SKM-1 (cell line): ENCODE data around the gene TRMT44.
"Not testable (repeated sequence)": the region's sequence is repeated elsewhere in the genome, so short reads cannot be mapped to it uniquely, and the experiment has no call there.

Experiments
- DNase-seq: peaks from one replicate; lab custom pipeline; 2025; ENCODE audit not compliant: unreplicated experiment; lab: John Stamatoyannopoulos, UW

Gene TRMT44

GRCh38 chr4:8491478-8491877 is 50.9 kb downstream of the TRMT44 start:
- not testable (repeated sequence) for DNase-seq

DNA sequence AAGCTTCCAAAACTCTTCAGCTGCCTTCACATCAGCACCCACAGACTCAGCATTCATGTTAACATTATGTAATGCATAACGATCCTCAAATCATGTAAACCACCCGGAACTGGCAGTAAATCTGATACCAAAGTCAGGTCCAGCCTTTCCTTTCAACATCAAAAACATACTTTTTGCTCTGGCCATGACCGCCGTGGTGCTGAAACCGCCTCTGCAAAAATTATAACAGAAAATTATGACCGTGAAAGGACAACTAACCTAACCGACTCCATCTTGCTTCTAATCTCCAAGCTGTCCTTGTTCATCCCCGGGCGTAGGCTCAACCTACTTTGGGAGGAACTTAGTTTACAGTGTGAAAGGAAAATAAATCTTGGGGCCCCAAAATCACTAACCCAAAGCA is 51.6 kb downstream of the TRMT44 start:
- DNase-seq = no peak

DNA sequence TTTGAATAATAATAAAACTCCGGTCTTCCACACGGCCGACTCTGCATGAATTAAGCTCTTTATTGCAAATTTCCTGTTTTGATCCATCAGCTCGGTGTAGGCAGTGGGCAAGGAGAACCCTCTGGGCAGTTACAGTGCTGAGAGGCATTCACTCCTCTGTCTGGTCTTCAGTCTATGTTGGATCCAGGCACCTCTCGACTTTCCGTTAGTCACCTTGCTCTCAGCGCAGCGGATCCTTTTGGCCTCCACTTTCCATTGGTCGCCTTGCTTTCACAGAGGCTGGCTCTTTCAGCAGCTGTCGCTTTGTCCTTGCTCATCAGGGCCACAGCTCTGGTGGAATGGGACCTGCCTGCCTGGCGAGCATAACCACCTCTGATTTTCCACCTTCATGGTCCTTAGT is 52.9 kb downstream of the TRMT44 start:
- no peak for DNase-seq

GRCh38 chr4:8494218-8494617 is 53.6 kb downstream of the TRMT44 start:
- DNase-seq = no peak

DNA sequence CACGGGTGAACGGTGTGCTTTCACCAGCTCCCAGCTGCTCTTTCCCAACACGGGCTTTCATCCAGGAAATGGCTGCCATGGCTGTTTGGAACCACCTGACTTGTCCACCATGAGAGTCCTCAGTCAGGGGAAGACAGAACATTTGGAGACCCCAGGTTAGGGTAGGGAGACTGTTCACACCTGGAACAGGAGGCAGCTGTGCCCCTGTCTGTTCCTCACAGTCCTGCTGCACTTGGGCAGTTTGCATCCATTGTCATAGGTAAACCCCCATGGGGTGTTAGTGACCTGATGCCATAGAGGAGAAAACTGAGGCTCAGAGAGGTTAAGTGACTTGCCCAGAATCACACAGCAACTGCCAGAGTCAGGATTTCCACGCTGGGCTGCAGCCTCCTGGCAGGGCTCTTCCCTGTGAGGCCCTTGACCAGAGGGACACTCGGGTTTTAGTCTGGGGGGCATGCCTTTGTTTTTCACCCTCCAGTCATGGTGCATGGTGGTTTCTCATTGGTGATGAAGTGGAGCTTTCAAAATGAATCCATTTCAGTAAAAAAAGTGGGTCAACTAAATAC is 54.5 kb downstream of the TRMT44 start:
- DNase-seq = no peak

DNA sequence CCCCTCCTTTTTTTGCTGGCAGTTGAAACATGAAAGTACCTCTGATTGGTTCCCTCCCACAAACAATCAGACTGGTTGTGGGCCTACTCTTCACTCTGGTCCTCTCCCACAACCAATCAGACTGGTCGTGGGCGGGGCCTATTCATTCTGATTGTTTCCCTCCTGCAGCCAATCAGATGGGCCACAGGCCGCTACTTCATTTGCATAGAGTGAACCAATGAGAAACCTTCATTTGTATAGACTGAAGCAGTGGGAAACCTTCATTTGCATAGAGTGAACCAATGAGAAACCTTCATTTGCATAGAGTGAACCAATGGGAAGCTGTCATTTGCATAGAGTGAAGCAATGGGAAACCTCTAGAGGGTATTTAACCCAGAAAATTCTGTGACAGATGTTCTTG is 55.2 kb downstream of the TRMT44 start:
- no peak for DNase-seq

DNA sequence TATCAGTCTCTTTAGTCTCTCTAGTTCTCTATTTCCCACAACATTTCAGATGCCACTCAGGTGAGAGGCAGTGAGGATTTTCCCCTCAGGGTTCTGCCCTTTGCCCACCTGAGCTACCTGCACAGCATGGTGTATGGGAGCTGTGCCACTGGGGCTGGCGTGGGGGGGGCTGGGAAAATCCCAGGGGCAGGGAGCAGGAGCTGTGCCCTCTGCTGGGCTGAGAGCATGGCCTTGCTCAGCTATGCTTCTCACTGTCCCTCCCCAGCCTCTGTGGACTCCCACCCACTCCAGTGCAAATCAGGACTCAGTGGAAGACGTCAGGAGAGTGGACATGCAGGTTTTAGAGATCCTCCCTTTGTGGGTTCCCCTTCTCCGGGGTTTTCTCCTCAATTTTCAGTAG is 57.2 kb downstream of the TRMT44 start:
- DNase-seq = no peak

DNA sequence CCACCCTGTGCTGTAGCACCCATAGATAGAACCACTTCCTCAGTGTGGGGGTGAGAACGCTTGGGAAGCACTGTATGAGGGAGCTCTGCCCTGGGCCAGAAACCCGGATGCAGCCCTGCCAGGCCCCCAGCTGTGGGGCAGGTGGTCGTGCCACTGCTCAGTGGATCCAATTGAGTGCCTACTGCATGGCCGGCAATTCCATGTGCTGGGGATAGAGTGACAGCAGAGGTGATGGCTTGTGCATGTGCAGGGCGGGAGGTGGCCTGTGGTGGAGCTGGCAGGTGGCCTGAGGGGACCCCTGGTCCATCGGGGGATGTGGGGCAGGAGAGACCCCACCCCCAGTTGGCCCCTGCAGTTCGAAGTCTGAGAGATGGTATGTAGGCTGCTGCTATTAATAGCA is 60.4 kb downstream of the TRMT44 start:
- no peak for DNase-seq

GRCh38 chr4:8501781-8502180 is 61.2 kb downstream of the TRMT44 start:
- no peak for DNase-seq

- DNase-seq = no peak
Observed at GRCh38 chr4:8502371-8502770, 61.8 kb downstream of the TRMT44 start.

GRCh38 chr4:8502836-8503585 is 62.4 kb downstream of the TRMT44 start:
- no peak for DNase-seq

DNA sequence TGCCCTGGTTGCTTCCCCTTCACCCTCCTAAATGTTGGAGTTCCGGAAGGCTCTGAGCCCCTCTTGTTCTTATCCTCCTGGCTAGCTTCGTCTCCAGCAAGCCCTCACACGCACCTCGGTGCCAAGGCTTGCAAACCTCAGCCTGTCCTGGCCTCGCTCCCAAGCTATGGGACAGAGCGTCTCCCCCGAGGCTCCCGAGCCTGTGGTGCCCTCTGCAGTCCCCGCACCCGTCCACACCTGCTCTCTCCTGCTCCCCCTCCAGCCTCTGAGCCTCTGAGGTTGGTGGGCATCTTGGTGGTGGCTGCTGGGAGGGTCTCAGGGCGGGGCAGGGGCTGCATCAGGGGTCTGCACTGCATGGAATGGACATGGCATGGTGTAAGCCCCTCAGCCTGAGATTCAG is 63.2 kb downstream of the TRMT44 start:
- no peak for DNase-seq

DNA sequence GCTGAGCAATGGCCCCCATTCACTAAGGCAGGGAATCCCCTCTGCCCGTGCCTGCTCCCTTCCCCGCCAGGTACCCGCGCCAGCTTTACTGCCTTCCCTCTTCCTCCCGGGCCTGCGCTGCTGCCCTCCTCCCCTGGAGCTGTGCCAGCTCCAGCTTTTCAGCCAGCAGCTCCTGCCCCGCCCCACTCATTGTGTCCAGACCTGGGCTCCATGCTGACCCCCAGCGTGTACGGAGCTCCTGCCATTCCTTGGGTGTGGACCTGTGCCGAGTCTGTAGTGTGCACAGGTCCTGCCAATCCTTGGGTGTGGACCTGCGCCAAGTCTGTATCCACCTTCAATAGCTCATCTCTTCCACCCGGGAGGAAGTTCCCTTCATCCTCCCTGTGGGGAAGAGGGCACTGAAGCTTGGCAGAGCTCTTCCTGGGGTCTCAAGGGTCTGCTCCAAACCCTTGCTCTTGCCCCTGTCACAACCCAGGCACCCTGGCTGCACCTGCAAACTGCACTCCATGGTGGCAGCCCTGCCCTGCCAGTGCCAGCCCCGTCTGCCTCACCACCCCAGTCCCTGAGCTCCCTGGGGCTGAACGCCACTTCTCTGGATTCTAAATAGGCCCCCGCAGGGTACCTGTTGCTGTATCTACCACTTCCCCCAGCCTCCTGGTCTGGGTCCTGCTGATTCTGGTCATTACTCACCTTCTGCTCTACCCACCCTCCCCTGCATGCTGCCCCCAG is 63.9 kb downstream of the TRMT44 start:
- DNase-seq = no peak

DNA sequence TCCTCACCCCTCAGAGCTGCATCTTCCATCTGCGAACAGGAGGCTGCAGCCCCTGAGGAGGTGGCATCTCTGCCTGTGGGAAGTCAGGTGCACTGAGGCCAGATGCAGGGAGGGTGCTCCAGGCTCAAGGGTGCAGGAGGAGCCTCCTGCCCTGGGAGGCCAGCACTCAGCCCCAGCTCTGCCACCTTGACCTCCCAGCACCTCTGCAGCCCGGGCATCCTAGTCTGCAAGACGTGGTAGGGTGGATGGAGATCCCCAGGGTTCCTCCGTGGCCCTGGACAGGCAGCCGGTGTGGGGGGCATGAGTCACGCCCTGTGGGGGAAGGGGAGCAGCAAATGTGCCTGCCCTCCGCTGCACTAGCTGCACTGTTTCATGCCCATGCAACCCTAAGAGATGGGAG is 64.7 kb downstream of the TRMT44 start:
- no peak for DNase-seq

DNA sequence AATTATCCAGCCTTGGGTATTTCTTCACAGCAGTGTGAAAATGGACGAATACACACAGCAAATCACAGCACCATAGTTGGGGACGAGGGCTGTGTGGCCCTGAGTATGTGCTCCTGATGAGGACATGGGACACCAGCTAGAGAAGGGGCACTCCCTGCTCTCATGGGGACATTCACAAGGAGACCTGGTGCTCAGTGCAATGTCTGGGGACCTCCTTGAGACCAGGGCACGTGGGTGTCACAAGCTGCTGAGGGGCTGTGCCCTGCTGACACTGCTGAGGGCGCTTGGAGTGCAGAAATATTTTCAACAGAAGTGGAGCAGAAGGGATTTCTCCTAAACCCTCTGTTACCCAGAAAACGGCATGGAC is 65.4 kb downstream of the TRMT44 start:
- no peak for DNase-seq

DNA sequence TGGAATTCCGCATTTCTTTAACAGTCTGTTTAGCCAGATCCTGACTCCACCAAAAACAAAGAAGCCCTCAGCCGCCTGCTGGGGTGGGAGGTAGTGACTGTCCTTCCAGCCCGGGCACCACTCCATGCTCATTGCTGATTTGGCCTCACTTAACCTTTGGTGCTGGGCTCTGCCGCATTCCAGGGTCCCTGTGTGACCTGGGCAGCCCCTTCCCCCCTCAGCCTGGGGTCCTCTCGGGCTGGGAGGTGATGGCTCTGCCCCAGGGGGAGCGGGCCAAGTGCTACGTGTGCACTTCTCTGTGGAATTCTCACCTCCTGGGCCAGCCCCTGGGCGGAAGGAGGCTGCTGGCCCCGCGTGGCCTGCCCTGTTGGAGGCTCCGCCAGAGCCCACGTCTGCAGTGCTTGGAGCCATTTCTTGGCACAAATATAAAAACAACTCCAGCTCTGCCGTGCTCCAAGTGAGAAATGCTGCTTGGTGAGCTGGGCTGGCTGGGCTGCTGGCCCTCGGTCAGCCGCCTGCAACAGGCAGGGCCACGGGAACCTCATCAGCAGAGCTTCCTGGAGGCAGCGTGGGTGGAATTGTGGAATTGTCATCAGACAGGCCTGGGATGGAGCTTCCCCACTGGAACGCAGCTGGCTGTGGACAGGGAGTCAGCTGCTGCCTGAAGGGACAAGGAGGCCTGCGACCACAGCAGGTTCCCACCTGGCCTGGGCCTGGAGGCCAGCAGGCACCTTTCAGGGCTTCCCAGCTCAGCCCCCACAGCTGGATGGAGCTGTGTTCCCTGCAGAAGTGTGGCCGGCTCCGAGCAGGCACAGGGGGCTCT is 66.0 kb downstream of the TRMT44 start:
- DNase-seq = no peak

GRCh38 chr4:8507196-8507570 is 66.6 kb downstream of the TRMT44 start:
- DNase-seq = no peak

GRCh38 chr4:8507624-8508023 is 67.0 kb downstream of the TRMT44 start:
- DNase-seq = no peak

- no peak for DNase-seq
Observed at GRCh38 chr4:8508266-8508665, 67.7 kb downstream of the TRMT44 start.

GRCh38 chr4:8508740-8509139 is 68.2 kb downstream of the TRMT44 start:
- DNase-seq = no peak

- no peak for DNase-seq
Observed at GRCh38 chr4:8509311-8509950, 68.9 kb downstream of the TRMT44 start.
